PC-3 (cell line): ENCODE results near the gene KLHL7. TPM values are rescaled to one million over a fixed set of nuclear protein-coding genes. Genes with fewer than 3 reads are reported as not detected.

Experiments
- ATAC-seq: fragments of 200-7000 bp; cut with Tn5 transposase; 2 replicates; pipeline ENCODE4 v1.9.1; 2020; ENCODE audit warnings: mild to moderate bottlenecking, moderate library complexity
- BruUV-seq: library from RNA; stranded (reverse); fragments of 400-500 nt; replicated peaks from 2 replicates; lab custom pipeline; 2021; lab: Mats Ljungman, UMichigan
- CTCF ChIA-PET: fragments of 300-600 bp; sonication (Branson Sonifier 250); formaldehyde crosslinking; loops from one replicate; lab custom pipeline; 2022; ENCODE audit warnings: antibody characterized with exemption; lab: Charles Lee
- POLR2A ChIA-PET: fragments of 300-600 bp; sonication (Branson Sonifier 250); formaldehyde crosslinking; loops from one replicate; lab custom pipeline; 2022; ENCODE audit warnings: antibody characterized with exemption; ENCODE audit not compliant: unreplicated experiment; lab: Charles Lee
- DNase-seq: peaks from one replicate; pipeline ENCODE4 v3.0.0-alpha.2; 2015
- H2AFZ ChIP-seq: fragments of 300-600 bp; sonication (generic); 2 replicates; pipeline ENCODE4 v1.6.0; 2016; ENCODE audit warnings: antibody characterized with exemption, low read length
- H3F3A ChIP-seq: fragments of 300-600 bp; sonication (generic); one replicate; pipeline ENCODE4 v1.6.0; 2017; ENCODE audit warnings: antibody characterized with exemption, low read length, control low read depth, mild to moderate bottlenecking; ENCODE audit not compliant: unreplicated experiment
- H3K27ac ChIP-seq: fragments of 300-600 bp; sonication (generic); 2 replicates; pipeline ENCODE4 v1.5.1; 2016; ENCODE audit warnings: mild to moderate bottlenecking, low read length
- H3K27me3 ChIP-seq: fragments of 300-600 bp; sonication (generic); 2 replicates; pipeline ENCODE4 v1.6.1; 2016; ENCODE audit warnings: low read length, mixed read lengths
- H3K36me3 ChIP-seq: fragments of 300-600 bp; sonication (generic); 2 replicates; pipeline ENCODE4 v1.6.1; 2016; ENCODE audit warnings: low read depth, mixed run types, low read length, mixed read lengths
- H3K4me1 ChIP-seq: fragments of 300-600 bp; sonication (generic); 2 replicates; pipeline ENCODE4 v1.5.1; 2016; ENCODE audit warnings: low read length; ENCODE audit not compliant: insufficient read depth
- H3K4me2 ChIP-seq: fragments of 300-600 bp; sonication (generic); 2 replicates; pipeline ENCODE4 v1.6.0; 2016; ENCODE audit warnings: low read length
- H3K4me3 ChIP-seq: fragments of 300-600 bp; sonication (generic); 2 replicates; pipeline ENCODE4 v1.5.1; 2016; ENCODE audit warnings: mild to moderate bottlenecking, low read length, mixed read lengths
- H3K79me2 ChIP-seq: fragments of 300-600 bp; sonication (generic); 2 replicates; pipeline ENCODE4 v1.6.1; 2017; ENCODE audit warnings: low read length, mixed read lengths
- H3K9ac ChIP-seq: fragments of 300-600 bp; sonication (generic); 2 replicates; pipeline ENCODE4 v1.6.0; 2016; ENCODE audit warnings: mild to moderate bottlenecking, low read length
- H3K9me2 ChIP-seq: fragments of 300-600 bp; sonication (generic); replicated peaks from 2 replicates; pipeline ENCODE4 v1.6.1; 2016; ENCODE audit warnings: mixed run types, low read length, mixed read lengths
- H3K9me3 ChIP-seq: fragments of 300-600 bp; sonication (generic); 2 replicates; pipeline ENCODE4 v1.6.1; 2016; ENCODE audit warnings: low read length, mixed read lengths
- H4K20me1 ChIP-seq: fragments of 300-600 bp; sonication (generic); 2 replicates; pipeline ENCODE4 v1.6.1; 2016; ENCODE audit warnings: low read length, mixed read lengths
- EZH2 ChIP-seq: fragments of 300-600 bp; sonication (generic); IDR thresholded peaks from one replicate; pipeline ENCODE4 v1.6.1; 2017; ENCODE audit warnings: antibody characterized with exemption, mild to moderate bottlenecking, low read length; ENCODE audit not compliant: unreplicated experiment
- EZH2phosphoT487 ChIP-seq: fragments of 300-600 bp; sonication (generic); IDR thresholded peaks from 2 replicates; pipeline ENCODE4 v1.6.1; 2018; ENCODE audit warnings: mild to moderate bottlenecking, antibody characterized with exemption, low read length, borderline replicate concordance
- intact Hi-C: fragments of 100-400 bp; cut with micrococcal nuclease; formaldehyde crosslinking; loops from 2 replicates; pipeline ENCODE4 v1.9.0; 2023
- total RNA-seq: library from RNA; depleted of rRNA; stranded (reverse); fragments of >200 nt; gene quantifications from 2 replicates; pipeline ENCODE4 v1.2.3, GENCODE V29; 2014
- TF ChIP-seq, protein P1 (sequence below): fragments of 300-600 bp; sonication (generic); conservative IDR thresholded peaks from 2 replicates; pipeline ENCODE4 v1.5.1; 2017; ENCODE audit warnings: antibody characterized with exemption, low read depth, mild to moderate bottlenecking, low read length

The KLHL7 gene
- total RNA-seq, 1 experiment from 2014 or later, result 31.1 TPM

DNA sequence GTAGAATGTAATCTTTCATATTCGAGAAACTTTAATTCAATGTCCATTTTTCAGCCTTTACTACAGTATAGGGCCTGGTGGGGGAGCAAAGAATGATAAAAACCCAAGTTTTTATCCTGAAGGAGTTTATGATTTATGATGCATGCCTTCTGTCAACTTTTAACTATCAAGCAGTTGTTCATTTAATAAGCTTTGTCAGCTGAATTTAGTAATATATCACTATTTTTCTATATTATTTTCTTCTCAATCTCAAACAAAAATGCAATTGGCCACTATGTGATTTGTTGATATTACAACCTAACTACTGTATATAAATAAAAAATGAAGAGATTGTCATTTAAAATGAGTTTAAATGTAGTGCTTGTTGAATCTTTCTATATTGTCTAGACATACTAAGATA, 78.7 kb downstream of the KLHL7 start:
- POLR2A ChIA-PET, result no interaction called here

DNA sequence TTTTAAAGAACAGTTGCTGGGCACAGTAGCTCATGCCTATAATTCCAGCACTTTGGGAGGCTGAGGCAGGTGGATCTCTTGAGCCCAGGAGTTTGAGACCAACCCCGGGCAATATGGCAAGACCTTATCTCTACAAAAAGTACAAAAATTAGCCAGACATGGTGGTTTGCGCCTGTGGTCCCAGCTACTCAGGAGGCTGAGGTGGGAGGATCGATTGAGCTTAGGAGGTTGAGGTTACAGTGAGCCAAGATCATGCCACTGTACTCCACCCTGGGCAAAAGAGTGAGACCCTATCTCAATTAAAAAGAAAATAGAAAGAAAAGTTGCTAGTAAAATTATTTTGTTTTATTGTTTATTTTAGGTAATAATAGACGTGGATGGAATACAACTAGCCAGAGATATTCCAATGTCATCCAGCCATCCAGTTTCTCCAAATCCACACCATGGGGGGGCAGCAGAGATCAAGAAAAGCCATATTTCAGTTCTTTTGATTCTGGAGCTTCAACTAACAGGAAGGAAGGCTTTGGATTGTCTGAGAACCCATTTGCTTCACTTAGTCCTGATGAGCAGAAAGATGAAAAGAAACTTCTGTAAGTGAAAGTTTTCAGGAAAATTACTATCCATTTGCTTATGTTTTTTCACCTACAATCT, 79.2 kb downstream of the KLHL7 start:
- peak; percentile 65 for DNase-seq
- TF ChIP-seq, protein P1, sequence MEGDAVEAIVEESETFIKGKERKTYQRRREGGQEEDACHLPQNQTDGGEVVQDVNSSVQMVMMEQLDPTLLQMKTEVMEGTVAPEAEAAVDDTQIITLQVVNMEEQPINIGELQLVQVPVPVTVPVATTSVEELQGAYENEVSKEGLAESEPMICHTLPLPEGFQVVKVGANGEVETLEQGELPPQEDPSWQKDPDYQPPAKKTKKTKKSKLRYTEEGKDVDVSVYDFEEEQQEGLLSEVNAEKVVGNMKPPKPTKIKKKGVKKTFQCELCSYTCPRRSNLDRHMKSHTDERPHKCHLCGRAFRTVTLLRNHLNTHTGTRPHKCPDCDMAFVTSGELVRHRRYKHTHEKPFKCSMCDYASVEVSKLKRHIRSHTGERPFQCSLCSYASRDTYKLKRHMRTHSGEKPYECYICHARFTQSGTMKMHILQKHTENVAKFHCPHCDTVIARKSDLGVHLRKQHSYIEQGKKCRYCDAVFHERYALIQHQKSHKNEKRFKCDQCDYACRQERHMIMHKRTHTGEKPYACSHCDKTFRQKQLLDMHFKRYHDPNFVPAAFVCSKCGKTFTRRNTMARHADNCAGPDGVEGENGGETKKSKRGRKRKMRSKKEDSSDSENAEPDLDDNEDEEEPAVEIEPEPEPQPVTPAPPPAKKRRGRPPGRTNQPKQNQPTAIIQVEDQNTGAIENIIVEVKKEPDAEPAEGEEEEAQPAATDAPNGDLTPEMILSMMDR, result peak; percentile 64
- no peak for TF ChIP-seq EZH2phosphoT487
- 0 out of 2 replicates have a peak, but pooled peaks have one; percentile 8 for ATAC-seq
- Histone ChIP-seq H3K27me3 (no peaks in the 10 kb centered on the region), H3K4me2 (peak overlapping the region; percentile 83; the same call in 1 of the 2 replicates), H3K4me3 (peak overlapping the region; percentile 88), H3K9me2 (no peaks in the 10 kb centered on the region), H3K4me1 (peaks cover 27% of the 10 kb centered on the region), H3K79me2 (peaks cover 69% of the 10 kb centered on the region), H3K36me3 (peaks cover 38% of the 10 kb centered on the region), H2AFZ (no peak overlapping the region), H4K20me1 (peaks cover 20% of the 10 kb centered on the region; the same call in 1 of the 2 replicates), H3K9me3 (no peaks in the 10 kb centered on the region), H3F3A (no peaks in the 10 kb centered on the region), H3K27ac (no peak overlapping the region), H3K9ac (no peak overlapping the region)
- ChIA-PET CTCF (interaction anchor here (0.6 to 1.4 kb wide), 5 partner anchors 51 to 457 kb away, joined by 3 to 11 read pairs (median 4); no protein-coding TSS in a partner anchor), POLR2A (interaction anchor here (0.6 kb wide), 1 partner anchor 528 kb away, joined by 5 read pairs; no protein-coding TSS in a partner anchor)
- intact Hi-C loops, result loop anchor here (2.0 to 5.0 kb wide), 3 partner anchors 78 to 363 kb away; partner anchors contain the start of gene TOMM7
- no TSS peak for BruUV-seq

More for the DNA sequence above, 78.7 kb downstream of the KLHL7 start:
- Histone ChIP-seq H3F3A (no peaks in the 10 kb centered on the region), H3K9ac (peak overlapping the region; percentile 98; the same call in 1 of the 2 replicates), H3K9me2 (no peaks in the 10 kb centered on the region), H2AFZ (no peak overlapping the region), H3K4me1 (peaks cover 27% of the 10 kb centered on the region), H3K27me3 (no peaks in the 10 kb centered on the region), H3K36me3 (peaks cover 35% of the 10 kb centered on the region), H4K20me1 (peaks cover 20% of the 10 kb centered on the region; the same call in 1 of the 2 replicates), H3K79me2 (peaks cover 69% of the 10 kb centered on the region), H3K4me2 (peak overlapping the region; percentile 83), H3K27ac (no peak overlapping the region), H3K9me3 (no peaks in the 10 kb centered on the region), H3K4me3 (peak overlapping the region; percentile 88)
- BruUV-seq, result no TSS peak
- intact Hi-C loops, result loop anchor here (2.0 to 5.0 kb wide), 3 partner anchors 79 to 362 kb away; partner anchors contain the start of gene TOMM7
- ATAC-seq, result no peak
- CTCF ChIA-PET, result interaction anchor here (0.6 to 1.4 kb wide), 2 partner anchors 63 to 98 kb away, joined by 3 to 11 read pairs; no protein-coding TSS in a partner anchor
- TF ChIP-seq EZH2, result no peak
- TF ChIP-seq, protein P1, result no peak
- TF ChIP-seq EZH2phosphoT487, result no peak
- no peak for DNase-seq

- peaks cover 21% of the 10 kb centered on the region; the same call in 1 of the 2 replicates for H4K20me1 ChIP-seq
- H3F3A ChIP-seq, result no peaks in the 10 kb centered on the region
- CTCF ChIA-PET, result no interaction called here
- H3K4me1 ChIP-seq, result peaks cover 23% of the 10 kb centered on the region
- H3K9me2 ChIP-seq, result no peaks in the 10 kb centered on the region
- ATAC-seq, result no peak
- H3K9me3 ChIP-seq, result no peaks in the 10 kb centered on the region
- no peak for TF ChIP-seq EZH2phosphoT487
- no peak for TF ChIP-seq EZH2
- TF ChIP-seq, protein P1, result no peak
- H3K27me3 ChIP-seq, result no peaks in the 10 kb centered on the region
- no peak overlapping the region for H3K9ac ChIP-seq
- no peak overlapping the region for H3K4me2 ChIP-seq
- no peak overlapping the region for H2AFZ ChIP-seq
- H3K4me3 ChIP-seq, result no peak overlapping the region
- no peak overlapping the region for H3K27ac ChIP-seq
- intact Hi-C loops, result loop anchor here (2.0 kb wide), 1 partner anchor 77 kb away; no protein-coding TSS in a partner anchor
- H3K79me2 ChIP-seq, result peaks cover 69% of the 10 kb centered on the region
- POLR2A ChIA-PET, result no interaction called here
- no peak for DNase-seq
- no TSS peak for BruUV-seq
- H3K36me3 ChIP-seq, result peaks cover 46% of the 10 kb centered on the region
Observed at GRCh38 chr7:23185980-23186379, 80.4 kb downstream of the KLHL7 start.
